KOPT-K1 (cell line): ENCODE results near the gene SORBS2.

Experiments
- H3K27ac ChIP-seq: fragments of 200-600 bp; sonication (generic); 2 replicates; pipeline ENCODE4 v1.5.1; 2016; ENCODE audit warnings: antibody characterized with exemption, mild to moderate bottlenecking, low read depth, low read length; ENCODE audit not compliant: poor library complexity, severe bottlenecking
- H3K36me3 ChIP-seq: fragments of 200-600 bp; sonication (generic); 2 replicates; pipeline ENCODE4 v1.5.1; 2017; ENCODE audit warnings: antibody characterized with exemption, mild to moderate bottlenecking, low read length, moderate library complexity; ENCODE audit not compliant: insufficient read depth
- H3K9me3 ChIP-seq: fragments of 200-600 bp; sonication (generic); 2 replicates; pipeline ENCODE4 v1.5.1; 2017; ENCODE audit warnings: antibody characterized with exemption, low read length, mild to moderate bottlenecking; ENCODE audit not compliant: insufficient read depth, poor library complexity, severe bottlenecking

The SORBS2 gene

DNA sequence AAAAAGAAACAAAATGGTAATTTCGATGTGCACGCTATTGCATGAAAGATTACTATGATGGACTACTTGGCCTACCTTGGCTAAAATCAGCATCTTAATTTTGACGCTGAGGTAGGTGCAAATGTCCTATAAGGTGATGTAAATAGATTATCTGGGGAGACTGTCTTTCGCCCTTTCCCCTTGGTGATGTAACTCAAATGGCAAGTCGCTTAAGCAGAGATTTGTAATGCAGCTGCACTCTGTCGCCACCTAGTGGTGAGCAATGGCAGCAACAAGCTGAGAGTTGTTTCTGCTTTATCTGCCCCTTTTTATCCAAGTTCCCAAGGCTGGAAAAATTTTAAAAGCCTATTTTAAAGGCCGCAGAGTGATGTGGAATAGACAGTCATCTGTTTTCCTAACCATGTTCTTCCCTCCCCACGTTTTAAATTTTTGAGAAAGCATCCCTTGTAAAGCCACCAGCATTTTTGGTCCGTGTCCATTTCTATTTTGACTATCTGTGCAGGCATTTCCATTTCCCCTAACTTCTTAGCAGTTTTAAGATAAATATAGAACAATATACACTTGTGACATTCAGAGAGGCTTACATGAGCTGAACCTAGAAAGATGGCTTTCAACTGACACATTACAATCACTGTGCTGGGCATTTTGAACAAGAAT lies 214.3 kb downstream of the SORBS2 start:
- Histone ChIP-seq H3K9me3 (no peaks in the 10 kb centered on the region), H3K27ac (no peak overlapping the region), H3K36me3 (no peaks in the 10 kb centered on the region)

DNA sequence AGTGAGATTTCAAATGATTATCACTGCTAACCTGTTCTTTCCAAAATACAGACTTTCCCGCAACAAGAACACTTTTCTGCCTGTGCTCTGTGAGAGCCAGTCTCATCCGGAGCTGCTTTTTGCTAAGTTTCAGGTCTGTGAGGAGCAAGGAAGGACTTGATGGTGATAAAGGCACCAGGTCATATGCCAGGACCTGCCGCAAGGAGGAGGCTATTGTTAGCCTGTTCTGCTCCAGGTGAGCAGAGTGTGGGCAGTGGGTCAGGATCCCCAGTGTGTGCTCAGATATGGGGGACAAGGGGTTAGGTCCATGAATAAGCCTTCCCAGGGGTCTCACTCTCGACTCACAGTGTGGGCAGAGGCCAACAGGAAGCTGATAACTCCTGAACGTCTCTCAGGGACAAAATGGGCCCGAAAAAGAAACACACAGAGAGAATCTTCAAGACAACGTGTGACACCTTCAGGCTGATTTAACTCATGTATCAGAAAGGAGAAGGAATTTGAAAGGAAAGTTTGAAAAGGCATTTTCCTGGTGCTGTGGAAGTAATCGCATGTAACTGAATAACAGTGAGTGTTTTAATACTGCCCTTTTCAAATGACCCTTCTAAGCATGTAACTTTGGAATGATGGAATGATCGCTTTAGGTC lies 219.0 kb downstream of the SORBS2 start:
- no peaks in the 10 kb centered on the region for H3K36me3 ChIP-seq
- no peaks in the 10 kb centered on the region for H3K9me3 ChIP-seq

DNA sequence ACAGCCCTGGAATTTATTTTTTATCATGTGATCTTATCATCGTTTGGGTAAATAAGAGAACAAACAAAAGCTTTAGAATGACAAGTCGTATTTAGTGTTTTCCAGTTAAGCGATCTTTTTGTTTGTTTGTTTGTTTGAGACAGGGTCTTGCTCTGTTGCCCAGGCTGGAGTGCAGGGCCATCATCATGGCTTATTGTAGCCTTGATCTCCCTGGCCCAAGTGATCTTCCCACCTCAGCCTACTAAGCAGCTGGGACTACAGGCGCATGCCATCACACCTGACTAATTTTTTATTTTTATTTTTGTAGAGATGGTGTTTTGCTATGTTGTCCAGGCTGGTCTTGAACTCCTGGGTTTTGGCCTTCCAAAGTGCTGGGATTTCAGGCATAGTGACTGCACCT lies 219.6 kb downstream of the SORBS2 start:
- no peaks in the 10 kb centered on the region for H3K9me3 ChIP-seq
- H3K36me3 ChIP-seq = no peaks in the 10 kb centered on the region
- H3K27ac ChIP-seq = no peak overlapping the region

More for the DNA sequence above, 219.0 kb downstream of the SORBS2 start:
- no peak overlapping the region for H3K27ac ChIP-seq

DNA sequence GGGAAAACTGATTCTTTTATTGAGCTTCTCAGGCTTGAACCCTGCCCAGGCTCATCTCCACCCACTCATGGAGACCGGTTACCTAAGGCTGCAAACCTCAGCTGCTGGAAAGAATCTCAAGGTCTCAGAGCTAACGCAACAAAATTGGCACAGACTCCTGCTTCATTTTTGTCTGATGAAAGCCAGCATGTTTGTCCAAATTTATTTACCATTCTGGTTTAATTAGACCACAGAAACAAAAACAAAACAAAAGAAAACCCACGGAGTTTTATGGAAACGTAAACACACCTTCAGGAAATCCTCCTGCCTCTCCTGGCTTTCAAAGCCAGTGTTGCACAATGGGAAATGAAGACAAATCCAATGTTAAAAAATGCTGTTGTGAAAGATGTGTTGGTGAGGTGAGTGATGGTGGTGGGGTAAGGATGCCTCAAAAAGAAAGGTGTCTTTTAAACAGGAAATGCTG lies 220.3 kb downstream of the SORBS2 start:
- H3K36me3 ChIP-seq = no peaks in the 10 kb centered on the region
- no peak overlapping the region for H3K27ac ChIP-seq
- H3K9me3 ChIP-seq = no peaks in the 10 kb centered on the region

GRCh38 chr4:185590982-185591381 lies 221.0 kb downstream of the SORBS2 start:
- Histone ChIP-seq H3K27ac (no peak overlapping the region), H3K9me3 (no peaks in the 10 kb centered on the region), H3K36me3 (no peaks in the 10 kb centered on the region)

DNA sequence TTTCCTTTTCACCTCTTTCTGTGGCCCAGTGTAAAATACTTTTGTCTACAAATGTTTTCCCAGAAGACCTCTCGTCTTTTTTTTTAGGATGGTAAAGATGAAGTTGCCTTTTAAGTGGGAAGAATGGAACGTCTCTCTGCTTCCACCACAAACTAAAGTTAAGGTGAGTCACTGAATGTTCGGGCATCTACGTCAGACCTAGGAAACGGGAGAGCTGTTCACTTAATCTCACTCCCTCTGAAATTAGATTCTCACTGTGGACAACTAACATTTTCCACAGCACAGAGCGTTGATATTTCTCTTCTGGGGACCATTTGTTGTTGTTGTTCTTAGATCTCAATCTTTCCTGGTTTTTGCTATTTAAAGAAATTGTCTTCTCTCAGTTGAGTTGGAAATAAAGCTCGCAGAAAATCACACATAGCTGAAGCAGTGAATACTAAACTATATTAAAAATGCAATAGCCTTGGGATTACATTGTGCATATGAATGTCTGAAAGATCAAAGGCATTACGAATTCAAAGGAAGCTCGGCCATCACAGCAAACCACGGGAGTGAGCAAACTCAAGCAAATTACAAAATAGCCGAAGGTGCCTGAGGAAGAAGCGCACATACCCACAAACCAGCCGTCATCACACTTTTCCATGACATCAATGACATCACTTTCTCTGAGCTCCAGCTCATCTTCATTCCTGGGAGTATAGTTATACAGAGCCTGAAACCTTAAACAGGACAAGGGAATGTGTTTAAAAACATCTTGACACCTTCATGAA lies 222.7 kb downstream of the SORBS2 start:
- H3K27ac ChIP-seq = no peak overlapping the region
- no peaks in the 10 kb centered on the region for H3K9me3 ChIP-seq
- no peaks in the 10 kb centered on the region for H3K36me3 ChIP-seq

DNA sequence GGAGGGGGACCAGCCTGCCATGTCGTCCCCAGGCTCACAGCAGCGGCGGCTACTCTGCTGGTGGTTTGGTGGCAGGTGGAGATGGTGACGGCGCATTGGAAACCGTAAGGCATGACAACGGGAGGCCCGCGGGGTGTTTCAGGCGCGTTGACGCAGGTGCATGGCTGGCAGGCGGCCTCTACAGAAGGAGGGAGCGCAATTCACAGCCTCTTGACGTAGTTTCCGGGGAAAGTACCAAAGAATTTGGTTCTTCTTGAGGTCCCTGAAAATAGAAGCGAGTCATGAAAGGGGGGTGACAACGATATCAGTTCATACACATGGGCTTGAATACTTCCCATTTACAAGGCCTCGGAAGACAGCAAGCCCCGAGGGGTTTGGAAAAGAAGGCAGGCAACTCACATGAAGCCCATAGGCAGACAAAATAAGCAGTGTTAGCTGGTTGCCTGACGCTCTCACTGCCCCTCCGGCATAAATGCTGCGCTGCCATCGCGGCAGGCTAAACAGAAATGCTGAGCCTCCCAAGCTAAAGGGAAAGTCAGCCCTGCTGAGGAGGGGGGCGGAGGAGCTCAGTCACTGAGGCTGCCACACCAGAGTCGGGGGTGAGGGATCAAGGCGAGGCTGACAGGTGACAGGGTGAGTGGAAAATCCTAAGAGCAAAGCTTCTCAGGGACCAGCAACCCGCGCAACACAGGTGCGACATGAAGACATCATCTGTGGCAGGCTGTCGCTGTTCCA lies 224.4 kb downstream of the SORBS2 start:
- Histone ChIP-seq H3K9me3 (no peaks in the 10 kb centered on the region), H3K36me3 (no peaks in the 10 kb centered on the region), H3K27ac (peak overlapping the region; percentile 48)

DNA sequence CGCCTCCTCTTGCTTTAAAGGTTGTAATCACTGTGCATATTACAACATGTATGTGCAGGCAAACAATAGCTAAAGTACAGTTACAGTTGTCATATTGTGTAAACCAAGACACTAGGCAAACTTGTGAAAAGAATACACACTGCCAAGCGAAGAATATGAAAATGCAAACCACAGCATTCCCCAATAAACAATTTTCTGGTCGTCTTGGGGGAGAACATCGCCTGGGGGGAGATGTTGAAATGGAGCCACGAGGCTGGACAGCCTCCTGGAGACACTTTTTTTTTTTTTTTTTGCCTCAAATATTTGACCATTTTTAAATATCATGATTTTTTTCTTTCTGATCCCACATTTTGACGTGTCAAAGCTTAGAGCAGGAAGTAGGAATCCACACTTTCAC lies 225.0 kb downstream of the SORBS2 start:
- peak overlapping the region; percentile 48 for H3K27ac ChIP-seq
- H3K36me3 ChIP-seq = no peaks in the 10 kb centered on the region
- H3K9me3 ChIP-seq = no peaks in the 10 kb centered on the region

GRCh38 chr4:185585211-185585610 lies 226.8 kb downstream of the SORBS2 start:
- no peak overlapping the region for H3K27ac ChIP-seq
- no peaks in the 10 kb centered on the region for H3K9me3 ChIP-seq
- no peaks in the 10 kb centered on the region for H3K36me3 ChIP-seq

- H3K36me3 ChIP-seq = no peaks in the 10 kb centered on the region
- no peak overlapping the region for H3K27ac ChIP-seq
- no peaks in the 10 kb centered on the region for H3K9me3 ChIP-seq
Observed at GRCh38 chr4:185583813-185584212, 228.2 kb downstream of the SORBS2 start.

DNA sequence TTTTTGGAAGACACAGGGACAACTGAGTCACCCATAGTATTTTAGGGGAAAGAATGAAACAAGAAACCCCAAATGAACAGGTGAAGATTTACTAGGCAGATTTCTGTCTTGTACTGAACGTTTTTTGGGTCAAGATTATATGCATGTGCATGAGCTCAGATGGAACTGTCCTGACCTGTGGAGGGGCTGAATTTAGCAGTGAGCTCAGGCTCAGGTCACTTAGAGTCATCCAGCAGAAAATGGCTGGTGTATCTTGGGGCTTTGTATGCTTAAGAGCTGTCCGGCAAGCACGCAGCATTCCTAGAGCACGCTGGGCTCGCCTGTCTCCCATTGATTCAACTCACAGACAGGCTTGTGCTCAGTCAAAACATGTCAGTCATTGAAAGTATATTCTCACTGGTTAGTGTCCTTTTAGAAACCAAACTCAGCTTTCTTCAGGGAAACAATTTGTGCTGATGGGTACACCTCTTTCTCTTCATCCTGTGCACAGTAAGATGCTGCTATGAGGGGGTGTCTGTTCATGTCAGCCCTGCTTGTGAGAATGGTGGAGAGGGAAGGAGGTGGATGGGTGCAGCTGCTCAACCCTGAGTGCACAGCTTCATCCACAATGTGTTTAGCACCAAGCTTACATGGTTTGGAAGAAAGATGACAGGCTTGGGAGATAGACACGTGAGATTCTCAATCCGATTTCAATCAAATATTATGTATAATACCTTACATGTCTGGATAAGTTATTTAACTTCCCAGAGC lies 229.2 kb downstream of the SORBS2 start:
- Histone ChIP-seq H3K27ac (no peak overlapping the region), H3K36me3 (no peaks in the 10 kb centered on the region), H3K9me3 (no peaks in the 10 kb centered on the region)

GRCh38 chr4:185580699-185581098 lies 231.3 kb downstream of the SORBS2 start:
- Histone ChIP-seq H3K9me3 (no peaks in the 10 kb centered on the region), H3K36me3 (no peaks in the 10 kb centered on the region), H3K27ac (no peak overlapping the region)

DNA sequence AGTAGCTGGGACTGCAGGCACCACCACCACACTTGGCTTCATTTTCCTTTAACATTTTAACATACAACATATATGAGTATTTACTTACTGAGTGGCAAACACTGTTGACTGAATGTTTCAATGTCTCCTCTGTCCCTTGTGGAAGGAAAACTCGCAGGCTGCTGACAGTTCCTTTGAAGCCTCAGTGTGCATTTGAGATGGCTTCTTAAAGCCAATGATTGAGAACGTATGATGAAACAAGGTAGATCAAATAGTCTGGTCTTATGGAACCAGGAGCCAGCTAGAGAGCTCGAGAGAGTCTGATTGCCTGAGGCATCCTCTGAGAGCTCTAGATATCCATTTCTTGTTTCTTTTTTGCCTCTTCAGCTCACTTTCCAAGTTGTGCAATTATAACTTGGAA lies 233.7 kb downstream of the SORBS2 start:
- H3K9me3 ChIP-seq = no peaks in the 10 kb centered on the region
- no peak overlapping the region for H3K27ac ChIP-seq
- no peaks in the 10 kb centered on the region for H3K36me3 ChIP-seq
